WTC11 (cell line): ENCODE results near the gene TNP2. TPM values are rescaled to one million over a fixed set of nuclear protein-coding genes. Genes with fewer than 3 reads are reported as not detected.

Experiments
- ATAC-seq: fragments of 200-7000 bp; cut with Tn5 transposase; 2 replicates; pipeline ENCODE4 v1.10.0; 2021; ENCODE audit warnings: mild to moderate bottlenecking, moderate library complexity
- CTCF ChIA-PET: fragments of 300-600 bp; sonication (Branson Sonifier 250); formaldehyde crosslinking; loops from one replicate; lab custom pipeline; 2021; ENCODE audit warnings: antibody characterized with exemption; lab: Charles Lee
- POLR2A ChIA-PET: fragments of 350-600 bp; sonication (Branson Sonifier 250); formaldehyde crosslinking; loops from one replicate; lab custom pipeline; 2021; ENCODE audit warnings: antibody characterized with exemption; lab: Charles Lee
- DNase-seq: peaks from one replicate; pipeline ENCODE4 v3.0.0; 2021; ENCODE audit warnings: low spot score
- H3K27ac Mint-ChIP-seq: 2 replicates; pipeline ENCODE4 v1.8.0; 2021; ENCODE audit warnings: mixed read lengths
- H3K27me3 Mint-ChIP-seq: 2 replicates; pipeline ENCODE4 v1.8.0; 2021; ENCODE audit warnings: low read depth, mild to moderate bottlenecking, moderate library complexity, mixed read lengths
- H3K36me3 Mint-ChIP-seq: 2 replicates; pipeline ENCODE4 v1.8.0; 2021; ENCODE audit warnings: mixed read lengths
- H3K4me1 Mint-ChIP-seq: 2 replicates; pipeline ENCODE4 v1.8.0; 2022; ENCODE audit warnings: mixed read lengths
- H3K4me3 Mint-ChIP-seq: 2 replicates; pipeline ENCODE4 v1.8.0; 2021; ENCODE audit warnings: mild to moderate bottlenecking, moderate library complexity, mixed read lengths
- H3K9me3 Mint-ChIP-seq: 2 replicates; pipeline ENCODE4 v1.8.0; 2021; ENCODE audit warnings: mixed read lengths
- ATF1 ChIP-seq: sonication (generic); formaldehyde crosslinking; IDR thresholded peaks from 2 replicates; pipeline ENCODE4 v1.8.1; 2023; ENCODE audit warnings: mild to moderate bottlenecking, moderate library complexity, missing genetic modification reagents
- CBFB ChIP-seq: sonication (generic); formaldehyde crosslinking; IDR thresholded peaks from 2 replicates; pipeline ENCODE4 v1.8.1; 2022; ENCODE audit warnings: mild to moderate bottlenecking, low read depth, missing genetic modification reagents
- FOXK1 ChIP-seq: sonication (generic); formaldehyde crosslinking; IDR thresholded peaks from 2 replicates; pipeline ENCODE4 v1.8.0; 2022; ENCODE audit warnings: mild to moderate bottlenecking, moderate library complexity, missing genetic modification reagents
- IRF2 ChIP-seq: sonication (generic); formaldehyde crosslinking; IDR thresholded peaks from 2 replicates; pipeline ENCODE4 v1.8.0; 2022; ENCODE audit warnings: low read depth, missing genetic modification reagents, borderline replicate concordance
- MXD4 ChIP-seq: fragments of 250-450 bp; sonication (Bioruptor Pico); IDR thresholded peaks from 2 replicates; pipeline ENCODE4 v1.8.0; 2021; ENCODE audit warnings: mild to moderate bottlenecking, moderate library complexity, borderline replicate concordance
- OVOL2 ChIP-seq: fragments of 250-450 bp; sonication (Bioruptor Pico); IDR thresholded peaks from 2 replicates; pipeline ENCODE4 v1.9.0; 2021; ENCODE audit warnings: mild to moderate bottlenecking, borderline replicate concordance
- SMAD3 ChIP-seq: sonication (generic); formaldehyde crosslinking; IDR thresholded peaks from 2 replicates; pipeline ENCODE4 v1.8.0; 2022; ENCODE audit warnings: missing genetic modification reagents, mild to moderate bottlenecking, borderline replicate concordance
- TEAD4 ChIP-seq: sonication (generic); formaldehyde crosslinking; IDR thresholded peaks from 2 replicates; pipeline ENCODE4 v1.8.0; 2022; ENCODE audit warnings: mild to moderate bottlenecking, missing genetic modification reagents
- ZNF121 ChIP-seq: sonication (generic); formaldehyde crosslinking; IDR thresholded peaks from 2 replicates; pipeline ENCODE4 v1.8.0; 2023; ENCODE audit warnings: missing genetic modification reagents
- total RNA-seq: library from RNA; stranded (reverse); gene quantifications from 3 replicates; pipeline ENCODE4 v1.2.3, GENCODE V29; 2021
- TF ChIP-seq, protein P1 (sequence below): sonication (generic); formaldehyde crosslinking; IDR thresholded peaks from 2 replicates; pipeline ENCODE4 v1.8.1; 2023; ENCODE audit warnings: mild to moderate bottlenecking, missing genetic modification reagents, moderate library complexity
- TF ChIP-seq, protein P2 (sequence below): sonication (generic); formaldehyde crosslinking; IDR thresholded peaks from 2 replicates; pipeline ENCODE4 v1.8.0; 2023; ENCODE audit warnings: mild to moderate bottlenecking, missing genetic modification reagents
- TF ChIP-seq, protein P3 (sequence below): sonication (generic); formaldehyde crosslinking; conservative IDR thresholded peaks from 2 replicates; pipeline ENCODE4 v1.8.1; 2022; ENCODE audit warnings: mild to moderate bottlenecking, missing genetic modification reagents
- TF ChIP-seq, protein P4 (sequence below): sonication (generic); formaldehyde crosslinking; IDR thresholded peaks from 2 replicates; pipeline ENCODE4 v1.8.0; 2022; ENCODE audit warnings: missing genetic modification reagents
- TF ChIP-seq, protein P5 (sequence below): sonication (generic); formaldehyde crosslinking; IDR thresholded peaks from 2 replicates; pipeline ENCODE4 v1.8.0; 2023; ENCODE audit warnings: missing genetic modification reagents, mild to moderate bottlenecking, borderline replicate concordance

TNP2 gene
- total RNA-seq, 1 experiment from 2014 or later, result not detected

DNA sequence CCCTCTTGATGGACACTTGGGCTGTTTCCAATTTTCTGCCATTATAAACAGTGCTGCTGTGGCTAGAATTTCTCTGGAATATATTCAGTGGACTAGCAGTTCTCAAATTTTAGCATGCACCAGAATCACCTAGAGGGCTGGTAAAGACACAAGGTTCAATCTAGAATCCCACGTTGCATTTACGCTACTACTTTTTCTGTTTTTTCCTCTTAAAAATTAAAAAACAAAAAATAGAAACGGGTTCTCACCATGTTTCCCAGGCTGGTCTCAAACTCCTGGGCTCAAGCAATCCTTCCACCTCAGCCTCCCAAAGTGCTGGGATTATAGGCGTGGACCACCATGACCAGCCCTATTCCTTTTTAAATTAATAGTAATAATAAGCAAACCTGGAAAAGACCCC is 26.5 kb upstream of the TNP2 start:
- no peaks in the 10 kb centered on the region for H3K9me3 Mint-ChIP-seq
- ATAC-seq (no peak), DNase-seq (no peak)
- peaks cover 44% of the 10 kb centered on the region for H3K4me1 Mint-ChIP-seq
- H3K27me3 Mint-ChIP-seq, result no peaks in the 10 kb centered on the region; the same call in 1 of the 2 replicates
- H3K36me3 Mint-ChIP-seq, result no peaks in the 10 kb centered on the region
- ChIA-PET POLR2A (no interaction called here), CTCF (interaction anchor here (2.3 kb wide), 1 partner anchor 76 kb away, joined by 6 read pairs; no protein-coding TSS in a partner anchor)
- TF ChIP-seq, protein P1, sequence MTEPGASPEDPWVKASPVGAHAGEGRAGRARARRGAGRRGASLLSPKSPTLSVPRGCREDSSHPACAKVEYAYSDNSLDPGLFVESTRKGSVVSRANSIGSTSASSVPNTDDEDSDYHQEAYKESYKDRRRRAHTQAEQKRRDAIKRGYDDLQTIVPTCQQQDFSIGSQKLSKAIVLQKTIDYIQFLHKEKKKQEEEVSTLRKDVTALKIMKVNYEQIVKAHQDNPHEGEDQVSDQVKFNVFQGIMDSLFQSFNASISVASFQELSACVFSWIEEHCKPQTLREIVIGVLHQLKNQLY (CRISPR knock-in tag), result no peak
- TF ChIP-seq TEAD4, result no peak
- TF ChIP-seq, protein P2, sequence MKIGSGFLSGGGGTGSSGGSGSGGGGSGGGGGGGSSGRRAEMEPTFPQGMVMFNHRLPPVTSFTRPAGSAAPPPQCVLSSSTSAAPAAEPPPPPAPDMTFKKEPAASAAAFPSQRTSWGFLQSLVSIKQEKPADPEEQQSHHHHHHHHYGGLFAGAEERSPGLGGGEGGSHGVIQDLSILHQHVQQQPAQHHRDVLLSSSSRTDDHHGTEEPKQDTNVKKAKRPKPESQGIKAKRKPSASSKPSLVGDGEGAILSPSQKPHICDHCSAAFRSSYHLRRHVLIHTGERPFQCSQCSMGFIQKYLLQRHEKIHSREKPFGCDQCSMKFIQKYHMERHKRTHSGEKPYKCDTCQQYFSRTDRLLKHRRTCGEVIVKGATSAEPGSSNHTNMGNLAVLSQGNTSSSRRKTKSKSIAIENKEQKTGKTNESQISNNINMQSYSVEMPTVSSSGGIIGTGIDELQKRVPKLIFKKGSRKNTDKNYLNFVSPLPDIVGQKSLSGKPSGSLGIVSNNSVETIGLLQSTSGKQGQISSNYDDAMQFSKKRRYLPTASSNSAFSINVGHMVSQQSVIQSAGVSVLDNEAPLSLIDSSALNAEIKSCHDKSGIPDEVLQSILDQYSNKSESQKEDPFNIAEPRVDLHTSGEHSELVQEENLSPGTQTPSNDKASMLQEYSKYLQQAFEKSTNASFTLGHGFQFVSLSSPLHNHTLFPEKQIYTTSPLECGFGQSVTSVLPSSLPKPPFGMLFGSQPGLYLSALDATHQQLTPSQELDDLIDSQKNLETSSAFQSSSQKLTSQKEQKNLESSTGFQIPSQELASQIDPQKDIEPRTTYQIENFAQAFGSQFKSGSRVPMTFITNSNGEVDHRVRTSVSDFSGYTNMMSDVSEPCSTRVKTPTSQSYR (CRISPR knock-in tag), result no peak
- H3K27ac Mint-ChIP-seq, result no peak overlapping the region
- H3K4me3 Mint-ChIP-seq, result no peak overlapping the region

DNA sequence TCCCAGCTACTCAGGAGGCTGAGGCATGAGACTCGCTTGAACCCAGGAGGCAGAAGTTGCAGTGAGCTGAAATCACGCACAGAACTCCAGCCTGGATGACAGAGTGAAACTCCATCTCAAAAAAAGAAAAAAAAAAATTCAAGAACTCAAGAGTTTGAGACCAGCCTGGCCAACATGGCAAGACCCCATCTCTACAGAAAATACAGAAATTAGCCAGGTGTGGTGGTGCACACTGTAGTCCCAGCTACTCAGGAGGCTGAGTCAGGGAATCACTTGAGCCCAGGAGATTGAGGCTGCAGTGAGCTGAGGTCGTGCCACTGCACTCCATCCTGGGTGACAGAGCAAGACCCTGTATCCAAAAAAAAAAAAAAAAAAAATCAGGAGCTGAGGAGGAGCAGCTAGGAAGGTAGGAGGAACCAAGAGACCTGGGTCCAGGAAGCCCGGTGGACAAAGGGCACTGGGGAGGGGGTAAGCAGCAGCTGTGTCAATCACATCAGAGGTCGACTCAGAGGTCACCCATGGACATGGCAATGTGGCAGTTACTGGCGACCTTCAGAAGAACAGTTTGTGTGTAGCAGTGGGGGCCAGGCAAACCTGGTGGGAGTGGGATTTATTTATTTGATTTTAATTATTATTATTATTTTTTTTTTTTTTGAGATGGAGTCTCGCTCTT is 23.1 kb upstream of the TNP2 start:
- no peak for DNase-seq
- Mint-ChIP-seq H3K27ac (no peak overlapping the region), H3K36me3 (no peaks in the 10 kb centered on the region), H3K4me3 (no peak overlapping the region), H3K9me3 (no peaks in the 10 kb centered on the region), H3K27me3 (no peaks in the 10 kb centered on the region; the same call in 1 of the 2 replicates), H3K4me1 (peaks cover 31% of the 10 kb centered on the region)
- ChIA-PET CTCF (interaction anchor here (0.7 to 2.3 kb wide), 5 partner anchors 36 to 95 kb away, joined by 3 to 13 read pairs (median 3); partner anchors contain the start of gene SOCS1), POLR2A (no interaction called here)
- TF ChIP-seq IRF2 (CRISPR knock-in tag) (no peak), ZNF121 (CRISPR knock-in tag) (0 out of 2 replicates have a peak, but pooled peaks have one; percentile 15), OVOL2 (CRISPR knock-in tag) (no peak)
- no peak for ATAC-seq

DNA sequence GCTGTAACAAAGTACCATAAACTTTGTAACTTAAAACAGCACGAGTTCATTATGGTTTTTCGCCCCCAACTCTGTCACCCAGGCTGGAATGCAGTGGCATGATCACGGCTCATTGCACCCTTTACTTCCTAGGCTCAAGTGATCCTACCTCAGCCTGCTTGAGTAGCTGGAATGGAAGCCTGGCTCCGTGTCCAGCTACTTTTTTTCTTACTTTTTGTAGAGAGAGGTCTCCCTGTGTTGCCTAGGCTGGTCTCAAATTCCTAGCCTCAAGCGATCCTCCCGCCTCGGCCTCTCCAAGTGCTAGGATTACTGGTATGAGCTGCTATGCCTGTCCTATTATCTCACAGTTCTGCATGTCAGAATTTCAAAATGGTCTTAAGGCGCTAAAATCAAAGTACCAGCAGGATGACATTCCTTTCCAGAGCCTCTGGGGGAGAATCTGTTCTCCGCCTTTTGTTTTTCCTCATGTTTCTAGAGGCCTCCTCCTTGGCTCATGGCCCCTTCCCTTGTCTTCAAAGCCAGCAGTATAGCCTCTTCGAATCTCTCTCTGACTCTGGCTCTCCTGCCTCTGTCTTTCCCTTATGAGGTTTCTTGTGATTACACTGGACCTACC is 22.1 kb upstream of the TNP2 start:
- peak; percentile 83 for ATAC-seq
- Mint-ChIP-seq H3K27me3 (no peaks in the 10 kb centered on the region; the same call in 1 of the 2 replicates), H3K4me3 (no peak overlapping the region), H3K9me3 (no peaks in the 10 kb centered on the region), H3K27ac (peak overlapping the region; percentile 17), H3K36me3 (no peaks in the 10 kb centered on the region), H3K4me1 (peaks cover 20% of the 10 kb centered on the region)
- POLR2A ChIA-PET, result interaction anchor here (0.7 kb wide), 1 partner anchor 36 kb away, joined by 4 read pairs; the partner anchor contains the start of gene SOCS1
- no peak for DNase-seq
- CTCF ChIA-PET, result interaction anchor here (1.2 to 2.3 kb wide), 3 partner anchors 35 to 65 kb away, joined by 3 to 13 read pairs (median 9); partner anchors contain the start of gene SOCS1
- TF ChIP-seq, protein P3, sequence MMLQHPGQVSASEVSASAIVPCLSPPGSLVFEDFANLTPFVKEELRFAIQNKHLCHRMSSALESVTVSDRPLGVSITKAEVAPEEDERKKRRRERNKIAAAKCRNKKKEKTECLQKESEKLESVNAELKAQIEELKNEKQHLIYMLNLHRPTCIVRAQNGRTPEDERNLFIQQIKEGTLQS (CRISPR knock-in tag), result no peak
- TF ChIP-seq CBFB (CRISPR knock-in tag), result no peak
- no peak for TF ChIP-seq ATF1 (CRISPR knock-in tag)
- TF ChIP-seq MXD4 (CRISPR knock-in tag), result no peak
- TF ChIP-seq, protein P4, sequence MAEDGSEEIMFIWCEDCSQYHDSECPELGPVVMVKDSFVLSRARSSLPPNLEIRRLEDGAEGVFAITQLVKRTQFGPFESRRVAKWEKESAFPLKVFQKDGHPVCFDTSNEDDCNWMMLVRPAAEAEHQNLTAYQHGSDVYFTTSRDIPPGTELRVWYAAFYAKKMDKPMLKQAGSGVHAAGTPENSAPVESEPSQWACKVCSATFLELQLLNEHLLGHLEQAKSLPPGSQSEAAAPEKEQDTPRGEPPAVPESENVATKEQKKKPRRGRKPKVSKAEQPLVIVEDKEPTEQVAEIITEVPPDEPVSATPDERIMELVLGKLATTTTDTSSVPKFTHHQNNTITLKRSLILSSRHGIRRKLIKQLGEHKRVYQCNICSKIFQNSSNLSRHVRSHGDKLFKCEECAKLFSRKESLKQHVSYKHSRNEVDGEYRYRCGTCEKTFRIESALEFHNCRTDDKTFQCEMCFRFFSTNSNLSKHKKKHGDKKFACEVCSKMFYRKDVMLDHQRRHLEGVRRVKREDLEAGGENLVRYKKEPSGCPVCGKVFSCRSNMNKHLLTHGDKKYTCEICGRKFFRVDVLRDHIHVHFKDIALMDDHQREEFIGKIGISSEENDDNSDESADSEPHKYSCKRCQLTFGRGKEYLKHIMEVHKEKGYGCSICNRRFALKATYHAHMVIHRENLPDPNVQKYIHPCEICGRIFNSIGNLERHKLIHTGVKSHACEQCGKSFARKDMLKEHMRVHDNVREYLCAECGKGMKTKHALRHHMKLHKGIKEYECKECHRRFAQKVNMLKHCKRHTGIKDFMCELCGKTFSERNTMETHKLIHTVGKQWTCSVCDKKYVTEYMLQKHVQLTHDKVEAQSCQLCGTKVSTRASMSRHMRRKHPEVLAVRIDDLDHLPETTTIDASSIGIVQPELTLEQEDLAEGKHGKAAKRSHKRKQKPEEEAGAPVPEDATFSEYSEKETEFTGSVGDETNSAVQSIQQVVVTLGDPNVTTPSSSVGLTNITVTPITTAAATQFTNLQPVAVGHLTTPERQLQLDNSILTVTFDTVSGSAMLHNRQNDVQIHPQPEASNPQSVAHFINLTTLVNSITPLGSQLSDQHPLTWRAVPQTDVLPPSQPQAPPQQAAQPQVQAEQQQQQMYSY (CRISPR knock-in tag), result no peak
- TF ChIP-seq SMAD3 (CRISPR knock-in tag), result no peak
- TF ChIP-seq FOXK1 (CRISPR knock-in tag), result no peak
- TF ChIP-seq, protein P2 (CRISPR knock-in tag), result no peak
- TF ChIP-seq, protein P5, sequence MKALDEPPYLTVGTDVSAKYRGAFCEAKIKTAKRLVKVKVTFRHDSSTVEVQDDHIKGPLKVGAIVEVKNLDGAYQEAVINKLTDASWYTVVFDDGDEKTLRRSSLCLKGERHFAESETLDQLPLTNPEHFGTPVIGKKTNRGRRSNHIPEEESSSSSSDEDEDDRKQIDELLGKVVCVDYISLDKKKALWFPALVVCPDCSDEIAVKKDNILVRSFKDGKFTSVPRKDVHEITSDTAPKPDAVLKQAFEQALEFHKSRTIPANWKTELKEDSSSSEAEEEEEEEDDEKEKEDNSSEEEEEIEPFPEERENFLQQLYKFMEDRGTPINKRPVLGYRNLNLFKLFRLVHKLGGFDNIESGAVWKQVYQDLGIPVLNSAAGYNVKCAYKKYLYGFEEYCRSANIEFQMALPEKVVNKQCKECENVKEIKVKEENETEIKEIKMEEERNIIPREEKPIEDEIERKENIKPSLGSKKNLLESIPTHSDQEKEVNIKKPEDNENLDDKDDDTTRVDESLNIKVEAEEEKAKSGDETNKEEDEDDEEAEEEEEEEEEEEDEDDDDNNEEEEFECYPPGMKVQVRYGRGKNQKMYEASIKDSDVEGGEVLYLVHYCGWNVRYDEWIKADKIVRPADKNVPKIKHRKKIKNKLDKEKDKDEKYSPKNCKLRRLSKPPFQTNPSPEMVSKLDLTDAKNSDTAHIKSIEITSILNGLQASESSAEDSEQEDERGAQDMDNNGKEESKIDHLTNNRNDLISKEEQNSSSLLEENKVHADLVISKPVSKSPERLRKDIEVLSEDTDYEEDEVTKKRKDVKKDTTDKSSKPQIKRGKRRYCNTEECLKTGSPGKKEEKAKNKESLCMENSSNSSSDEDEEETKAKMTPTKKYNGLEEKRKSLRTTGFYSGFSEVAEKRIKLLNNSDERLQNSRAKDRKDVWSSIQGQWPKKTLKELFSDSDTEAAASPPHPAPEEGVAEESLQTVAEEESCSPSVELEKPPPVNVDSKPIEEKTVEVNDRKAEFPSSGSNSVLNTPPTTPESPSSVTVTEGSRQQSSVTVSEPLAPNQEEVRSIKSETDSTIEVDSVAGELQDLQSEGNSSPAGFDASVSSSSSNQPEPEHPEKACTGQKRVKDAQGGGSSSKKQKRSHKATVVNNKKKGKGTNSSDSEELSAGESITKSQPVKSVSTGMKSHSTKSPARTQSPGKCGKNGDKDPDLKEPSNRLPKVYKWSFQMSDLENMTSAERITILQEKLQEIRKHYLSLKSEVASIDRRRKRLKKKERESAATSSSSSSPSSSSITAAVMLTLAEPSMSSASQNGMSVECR (CRISPR knock-in tag), result no peak
